Endodermal cell (in vitro differentiated cells): ENCODE data around the gene CYP4F2. TPM values are rescaled to one million over a fixed set of nuclear protein-coding genes. Genes with fewer than 3 reads are reported as not detected.

ENCODE experiments used
- DNase-seq: peaks from one replicate; pipeline ENCODE4 v3.0.0-alpha.2; 2017
- H3K27ac ChIP-seq: 2 replicates; pipeline ENCODE4 v1.5.1; 2013; ENCODE audit warnings: mild to moderate bottlenecking, low read depth, low read length, moderate library complexity
- H3K27me3 ChIP-seq: 2 replicates; pipeline ENCODE4 v1.6.1; 2013; ENCODE audit warnings: mild to moderate bottlenecking, low read length, moderate library complexity; ENCODE audit not compliant: insufficient read depth, control insufficient read depth, poor library complexity, severe bottlenecking
- H3K36me3 ChIP-seq: 2 replicates; pipeline ENCODE4 v1.7.0; 2013; ENCODE audit warnings: mild to moderate bottlenecking, low read length, moderate library complexity; ENCODE audit not compliant: control insufficient read depth, insufficient read depth
- H3K4me1 ChIP-seq: one replicate; pipeline ENCODE4 v1.7.0; 2013; ENCODE audit warnings: low read length; ENCODE audit not compliant: control insufficient read depth, insufficient read depth
- H3K4me3 ChIP-seq: 2 replicates; pipeline ENCODE4 v1.5.1; 2013; ENCODE audit warnings: mild to moderate bottlenecking, low read length, moderate library complexity
- H3K9ac ChIP-seq: 2 replicates; pipeline ENCODE4 v1.6.1; 2013; ENCODE audit warnings: mild to moderate bottlenecking, low read length, moderate library complexity; ENCODE audit not compliant: poor library complexity, severe bottlenecking; ENCODE audit errors: extremely low read depth
- H3K9me3 ChIP-seq: 2 replicates; pipeline ENCODE4 v1.6.1; 2013; ENCODE audit warnings: mild to moderate bottlenecking, low read length, moderate library complexity; ENCODE audit not compliant: control insufficient read depth
- H3K27ac Mint-ChIP-seq: 2 replicates; pipeline ENCODE4 v1.8.0; 2020; ENCODE audit warnings: mixed read lengths
- H3K27me3 Mint-ChIP-seq: 2 replicates; pipeline ENCODE4 v1.8.0; 2021; ENCODE audit warnings: mild to moderate bottlenecking, mixed read lengths; ENCODE audit not compliant: insufficient read depth
- H3K36me3 Mint-ChIP-seq: 2 replicates; pipeline ENCODE4 v1.8.0; 2020; ENCODE audit warnings: low read depth, mixed read lengths
- H3K4me1 Mint-ChIP-seq: 2 replicates; pipeline ENCODE4 v1.8.0; 2020; ENCODE audit warnings: mixed read lengths
- H3K4me3 Mint-ChIP-seq: 2 replicates; pipeline ENCODE4 v1.8.0; 2020; ENCODE audit warnings: mild to moderate bottlenecking, moderate library complexity, mixed read lengths
- H3K9me3 Mint-ChIP-seq: 2 replicates; pipeline ENCODE4 v1.8.0; 2020; ENCODE audit warnings: mild to moderate bottlenecking, mixed read lengths
- CTCF ChIP-seq: fragments of 200-600 bp; sonication (generic); conservative IDR thresholded peaks from 2 replicates; pipeline ENCODE4 v1.5.0; 2021; ENCODE audit warnings: antibody characterized with exemption, mild to moderate bottlenecking
- WGBS, 2 experiments: methylation state at CpG; one replicate each; pipeline versions ENCODE4 v1.1.5 to v1.1.7; 2013; ENCODE audit warnings: missing lambda C conversion rate in 2 of 2, mixed read lengths in 1 of 2; ENCODE audit not compliant: insufficient coverage in 1 of 2, insufficient read length in 1 of 2; 5-methylcytosine and 5-hydroxymethylcytosine counted together
- total RNA-seq, 2 donors: library from RNA; stranded (reverse); fragmentation: NEBNext Ultra II Directional in 1 of 2; extraction: Animal tissue kit (Norgen Biotek cat#: 25700) in 1 of 2; gene quantifications; 2 replicates in 1 of 2; 3 replicates in 1 of 2; pipeline ENCODE4 v1.2.1, GENCODE V29; 2021

CYP4F2 gene
- total RNA-seq, 2 donors from 2014 or later = not detected

- no peak overlapping the region for H3K27ac ChIP-seq
- H3K9me3 ChIP-seq = peaks cover 72% of the 10 kb centered on the region
- TF ChIP-seq CTCF = no peak
- H3K27me3 Mint-ChIP-seq = no peaks in the 10 kb centered on the region
- 88 to 98% methylated on average over 7 of the region's 7 CpGs for WGBS, 2 experiments
- peaks cover 46% of the 10 kb centered on the region for H3K9me3 Mint-ChIP-seq
- H3K9ac ChIP-seq = no peak overlapping the region
- no peak for DNase-seq
- H3K27ac Mint-ChIP-seq = no peak overlapping the region
- no peaks in the 10 kb centered on the region for H3K27me3 ChIP-seq
- no peaks in the 10 kb centered on the region for H3K36me3 Mint-ChIP-seq
- H3K4me3 ChIP-seq = no peak overlapping the region
- H3K4me3 Mint-ChIP-seq = no peak overlapping the region
- no peaks in the 10 kb centered on the region for H3K4me1 Mint-ChIP-seq
- H3K4me1 ChIP-seq = no peaks in the 10 kb centered on the region
- no peaks in the 10 kb centered on the region for H3K36me3 ChIP-seq
Observed at GRCh38 chr19:15828121-15828610, 69.7 kb downstream of the CYP4F2 start.

Other genes with a start within 250 kb of the CYP4F2 start
- not detected for gene CYP4F12, start 225.0 kb downstream of the CYP4F2 start, total RNA-seq
- gene OR10H2, start 170.1 kb downstream of the CYP4F2 start, total RNA-seq = not detected
- not detected for gene OR10H3, start 160.1 kb downstream of the CYP4F2 start, total RNA-seq
- gene OR10H5, start 110.4 kb downstream of the CYP4F2 start, total RNA-seq = not detected
- gene OR10H1, start 82.4 kb downstream of the CYP4F2 start, total RNA-seq = under 1 TPM in 1 of 2 donors, not detected in 1; 0.09 TPM
- not detected for gene CYP4F11, start 36.5 kb upstream of the CYP4F2 start, total RNA-seq
- gene OR10H4, start 50.9 kb upstream of the CYP4F2 start, total RNA-seq = not detected
- 100 to 1,000 TPM; 387 to 437 TPM for gene TPM4, start 178.4 kb upstream of the CYP4F2 start, total RNA-seq
- gene RAB8A, start 213.8 kb upstream of the CYP4F2 start, total RNA-seq = 10 to 100 TPM; 67.7 to 86.0 TPM
- gene HSH2D, start 245.6 kb upstream of the CYP4F2 start, total RNA-seq = under 1 TPM; 0.66 to 0.68 TPM